OCI-LY7 (cell line): ENCODE data around the gene GATAD2A. TPM values are rescaled to one million over a fixed set of nuclear protein-coding genes. Genes with fewer than 3 reads are reported as not detected.

ENCODE experiments used
- BruUV-seq: library from RNA; stranded (reverse); fragments of 400-500 nt; replicated peaks from 2 replicates; lab custom pipeline; 2021; lab: Mats Ljungman, UMichigan
- CTCF ChIA-PET: fragments of 300-600 bp; sonication (Branson Sonifier 250); formaldehyde crosslinking; loops from one replicate; lab custom pipeline; 2022; ENCODE audit warnings: antibody characterized with exemption; ENCODE audit not compliant: unreplicated experiment; lab: Charles Lee
- POLR2A ChIA-PET: fragments of 300-600 bp; sonication (Branson Sonifier 250); formaldehyde crosslinking; loops from one replicate; lab custom pipeline; 2022; ENCODE audit warnings: antibody characterized with exemption; lab: Charles Lee
- DNase-seq: peaks from one replicate; pipeline ENCODE4 v3.0.0-alpha.2; 2015; ENCODE audit warnings: low spot score
- H2AFZ ChIP-seq: fragments of 200-600 bp; sonication (generic), shearing (Covaris generic); 2 replicates; pipeline ENCODE4 v1.6.1; 2014; ENCODE audit warnings: mild to moderate bottlenecking, antibody characterized with exemption, low read length, moderate library complexity
- H3K27ac ChIP-seq: fragments of 200-600 bp; sonication (generic); 2 replicates; pipeline ENCODE4 v1.5.1; 2014; ENCODE audit warnings: mixed run types, low read depth, mild to moderate bottlenecking, moderate library complexity, low read length, inconsistent platforms; ENCODE audit not compliant: poor library complexity, severe bottlenecking
- H3K36me3 ChIP-seq: fragments of 200-600 bp; sonication (generic); 2 replicates; pipeline ENCODE4 v1.6.1; 2014; ENCODE audit warnings: mild to moderate bottlenecking, antibody characterized with exemption, low read length, moderate library complexity, mixed read lengths; ENCODE audit not compliant: insufficient read depth
- H3K4me1 ChIP-seq: fragments of 200-600 bp; sonication (generic); 2 replicates; pipeline ENCODE4 v1.5.1; 2014; ENCODE audit warnings: mild to moderate bottlenecking, low read length; ENCODE audit not compliant: insufficient read depth, poor library complexity, severe bottlenecking
- H3K4me2 ChIP-seq: fragments of 200-600 bp; sonication (generic); 2 replicates; pipeline ENCODE4 v1.6.1; 2014; ENCODE audit warnings: mild to moderate bottlenecking, low read length
- H3K4me3 ChIP-seq: fragments of 200-600 bp; sonication (generic); 2 replicates; pipeline ENCODE4 v1.5.1; 2014; ENCODE audit warnings: mild to moderate bottlenecking, low read depth, low read length; ENCODE audit not compliant: poor library complexity, severe bottlenecking
- H3K79me2 ChIP-seq: fragments of 200-600 bp; sonication (generic); 2 replicates; pipeline ENCODE4 v1.6.1; 2016; ENCODE audit warnings: low read depth, mild to moderate bottlenecking, low read length, moderate library complexity, mixed read lengths; ENCODE audit not compliant: insufficient read depth
- H3K9me2 ChIP-seq: fragments of 200-600 bp; sonication (generic); 2 replicates; pipeline ENCODE4 v1.6.1; 2016; ENCODE audit warnings: mild to moderate bottlenecking, low read length, mixed read lengths; ENCODE audit not compliant: insufficient read depth
- H3K9me3 ChIP-seq: fragments of 200-600 bp; sonication (generic); 2 replicates; pipeline ENCODE4 v1.6.1; 2014; ENCODE audit warnings: mild to moderate bottlenecking, mixed run types, low read length, mixed read lengths
- H4K20me1 ChIP-seq: fragments of 200-600 bp; sonication (generic); 2 replicates; pipeline ENCODE4 v1.6.1; 2014; ENCODE audit warnings: mild to moderate bottlenecking, antibody characterized with exemption, low read length, moderate library complexity, mixed read lengths; ENCODE audit not compliant: insufficient read depth
- EZH2phosphoT487 ChIP-seq: fragments of 200-600 bp; sonication (generic); IDR thresholded peaks from 2 replicates; pipeline ENCODE4 v1.6.1; 2018; ENCODE audit warnings: low read depth, borderline replicate concordance, mild to moderate bottlenecking, mixed run types, antibody characterized with exemption, low read length, moderate library complexity, mixed read lengths
- intact Hi-C: fragments of 100-400 bp; cut with micrococcal nuclease; formaldehyde crosslinking; loops from one replicate; pipeline ENCODE4 v1.10.0; 2022; ENCODE audit not compliant: unreplicated experiment
- total RNA-seq, 2 experiments: library from RNA; depleted of rRNA in 1 of 2; stranded (reverse); fragments of >200 nt in 1 of 2; shearing (Covaris generic) in 1 of 2; gene quantifications; 2 replicates each; pipeline ENCODE4 v1.2.3, GENCODE V29; 2014 to 2022
- TF ChIP-seq, protein P1 (sequence below): fragments of 200-600 bp; sonication (generic); conservative IDR thresholded peaks from 2 replicates; pipeline ENCODE4 v1.5.1; 2014; ENCODE audit warnings: mild to moderate bottlenecking, antibody characterized with exemption, low read length, moderate library complexity, mixed read lengths

Gene GATAD2A
- total RNA-seq, 2 experiments from 2014 or later: 62.8 to 156 TPM

DNA sequence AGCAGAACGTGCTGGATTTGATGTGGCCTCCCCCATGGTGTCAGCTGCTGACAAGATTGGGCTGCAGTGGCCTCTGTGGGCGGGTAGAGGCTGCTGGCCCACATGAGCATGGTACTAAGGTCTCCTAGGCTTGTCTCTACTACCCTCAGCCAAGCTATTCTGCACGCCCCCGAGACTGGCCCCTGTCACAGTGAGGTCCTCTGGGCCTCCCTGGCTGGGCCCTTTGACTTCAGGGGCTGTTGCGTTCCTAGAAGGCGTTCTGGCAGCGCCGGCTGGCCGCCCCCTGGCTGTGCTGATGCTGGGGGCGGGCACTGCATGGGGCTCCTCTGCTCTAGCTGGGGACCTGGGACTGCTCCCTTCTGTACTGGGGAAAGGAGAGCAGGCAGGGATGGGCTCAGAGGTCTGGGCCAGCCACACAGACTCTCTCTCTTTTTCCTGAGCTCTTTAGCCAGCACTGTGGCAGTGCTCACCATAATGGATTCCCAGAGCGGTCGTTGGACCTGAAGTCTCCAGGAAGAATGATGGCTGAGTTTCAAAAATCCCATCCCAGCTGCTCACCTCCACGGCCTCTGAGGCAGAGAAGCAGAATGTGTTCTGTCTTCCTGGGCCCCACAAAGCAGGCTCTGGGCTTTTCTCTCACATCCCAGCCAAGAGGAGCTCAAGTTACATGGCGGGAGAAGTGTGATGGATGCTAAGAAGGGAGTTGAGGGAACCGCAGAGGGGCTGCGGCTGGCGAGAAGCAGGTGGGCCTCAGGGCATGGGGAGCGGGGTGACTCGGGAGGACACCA, 77.5 kb downstream of the GATAD2A start:
- Histone ChIP-seq H3K79me2 (peaks cover 15% of the 10 kb centered on the region; the same call in 1 of the 2 replicates), H3K4me3 (no peak overlapping the region), H3K9me3 (no peaks in the 10 kb centered on the region), H3K36me3 (peaks cover 42% of the 10 kb centered on the region), H3K9me2 (no peaks in the 10 kb centered on the region), H3K4me1 (peaks cover 6% of the 10 kb centered on the region), H2AFZ (no peak overlapping the region), H4K20me1 (no peaks in the 10 kb centered on the region), H3K27ac (no peak overlapping the region), H3K4me2 (no peak overlapping the region)
- TF ChIP-seq, protein P1, sequence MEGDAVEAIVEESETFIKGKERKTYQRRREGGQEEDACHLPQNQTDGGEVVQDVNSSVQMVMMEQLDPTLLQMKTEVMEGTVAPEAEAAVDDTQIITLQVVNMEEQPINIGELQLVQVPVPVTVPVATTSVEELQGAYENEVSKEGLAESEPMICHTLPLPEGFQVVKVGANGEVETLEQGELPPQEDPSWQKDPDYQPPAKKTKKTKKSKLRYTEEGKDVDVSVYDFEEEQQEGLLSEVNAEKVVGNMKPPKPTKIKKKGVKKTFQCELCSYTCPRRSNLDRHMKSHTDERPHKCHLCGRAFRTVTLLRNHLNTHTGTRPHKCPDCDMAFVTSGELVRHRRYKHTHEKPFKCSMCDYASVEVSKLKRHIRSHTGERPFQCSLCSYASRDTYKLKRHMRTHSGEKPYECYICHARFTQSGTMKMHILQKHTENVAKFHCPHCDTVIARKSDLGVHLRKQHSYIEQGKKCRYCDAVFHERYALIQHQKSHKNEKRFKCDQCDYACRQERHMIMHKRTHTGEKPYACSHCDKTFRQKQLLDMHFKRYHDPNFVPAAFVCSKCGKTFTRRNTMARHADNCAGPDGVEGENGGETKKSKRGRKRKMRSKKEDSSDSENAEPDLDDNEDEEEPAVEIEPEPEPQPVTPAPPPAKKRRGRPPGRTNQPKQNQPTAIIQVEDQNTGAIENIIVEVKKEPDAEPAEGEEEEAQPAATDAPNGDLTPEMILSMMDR: no peak
- TF ChIP-seq EZH2phosphoT487: no peak
- ChIA-PET CTCF (no interaction called here), POLR2A (interaction anchor here (0.6 kb wide), 1 partner anchor 472 kb away, joined by 3 read pairs; no protein-coding TSS in a partner anchor)
- no peak for DNase-seq
- intact Hi-C loops: no loop called here
- BruUV-seq: no TSS peak

GRCh38 chr19:19485161-19485997, 79.9 kb downstream of the GATAD2A start:
- H3K9me3 ChIP-seq: no peaks in the 10 kb centered on the region
- ChIA-PET CTCF (no interaction called here), POLR2A (no interaction called here)
- H4K20me1 ChIP-seq: no peaks in the 10 kb centered on the region
- no peak for DNase-seq
- intact Hi-C loops: no loop called here
- no peak overlapping the region for H3K4me2 ChIP-seq
- TF ChIP-seq EZH2phosphoT487: no peak
- TF ChIP-seq, protein P1: no peak
- BruUV-seq: no TSS peak
- peaks cover 14% of the 10 kb centered on the region; the same call in 1 of the 2 replicates for H3K79me2 ChIP-seq
- no peak overlapping the region for H2AFZ ChIP-seq
- H3K4me1 ChIP-seq: peaks cover 29% of the 10 kb centered on the region
- H3K27ac ChIP-seq: no peak overlapping the region
- peaks cover 38% of the 10 kb centered on the region for H3K36me3 ChIP-seq
- no peaks in the 10 kb centered on the region for H3K9me2 ChIP-seq
- no peak overlapping the region for H3K4me3 ChIP-seq
